SK-N-SH treated with all-trans-retinoic acid at 6 μM for 48 hours (cell line): Measurements from ENCODE around the gene MUSTN1.

Experiments used
- ARNTL ChIP-seq: fragments of 450-650 bp; formaldehyde crosslinking; IDR thresholded peaks from 2 replicates; pipeline ENCODE4 v1.5.0; 2020; ENCODE audit warnings: low read depth, mild to moderate bottlenecking, moderate library complexity, borderline replicate concordance
- CSRNP3 ChIP-seq: fragments of 250-450 bp; sonication (Bioruptor Pico); IDR thresholded peaks from 2 replicates; pipeline ENCODE4 v1.5.1; 2021; ENCODE audit warnings: mild to moderate bottlenecking, moderate library complexity
- ISL1 ChIP-seq: fragments of 250-450 bp; sonication (Bioruptor Pico); IDR thresholded peaks from 2 replicates; pipeline ENCODE4 v2.1.2; 2022; ENCODE audit warnings: mild to moderate bottlenecking, moderate library complexity
- PATZ1 ChIP-seq: fragments of 250-450 bp; sonication (Bioruptor Pico); IDR thresholded peaks from 2 replicates; pipeline ENCODE4 v1.8.0; 2020; ENCODE audit warnings: mild to moderate bottlenecking, moderate library complexity, borderline replicate concordance
- POU6F1 ChIP-seq: fragments of 250-450 bp; sonication (Bioruptor Pico); IDR thresholded peaks from 2 replicates; pipeline ENCODE4 v1.8.0; 2021; ENCODE audit warnings: low read depth, mild to moderate bottlenecking, moderate library complexity, borderline replicate concordance
- PPARA ChIP-seq: fragments of 250-450 bp; sonication (Bioruptor Pico); IDR thresholded peaks from 2 replicates; pipeline ENCODE4 v1.5.0; 2020; ENCODE audit warnings: mild to moderate bottlenecking, borderline replicate concordance
- RARB ChIP-seq: fragments of 250-450 bp; sonication (Bioruptor Pico); IDR thresholded peaks from 2 replicates; pipeline ENCODE4 v1.8.0; 2021; ENCODE audit warnings: mild to moderate bottlenecking, moderate library complexity
- SNAI2 ChIP-seq: fragments of 250-450 bp; sonication (Bioruptor Pico); IDR thresholded peaks from 2 replicates; pipeline ENCODE4 v1.5.0; 2020; ENCODE audit warnings: mild to moderate bottlenecking, moderate library complexity
- TCF4 ChIP-seq: fragments of 250-450 bp; sonication (Bioruptor Pico); IDR thresholded peaks from 2 replicates; pipeline ENCODE4 v1.8.0; 2021; ENCODE audit warnings: mild to moderate bottlenecking, moderate library complexity, borderline replicate concordance
- TOX ChIP-seq: fragments of 250-450 bp; sonication (Bioruptor Pico); IDR thresholded peaks from 2 replicates; pipeline ENCODE4 v1.8.0; 2021; ENCODE audit warnings: mild to moderate bottlenecking, moderate library complexity, borderline replicate concordance
- TSHZ2 ChIP-seq: fragments of 250-450 bp; sonication (Bioruptor Pico); IDR thresholded peaks from 2 replicates; pipeline ENCODE4 v1.5.0; 2020; ENCODE audit warnings: mild to moderate bottlenecking, moderate library complexity
- ZFP30 ChIP-seq: fragments of 450-650 bp; formaldehyde crosslinking; IDR thresholded peaks from 2 replicates; pipeline ENCODE4 v1.5.0; 2022; ENCODE audit warnings: mild to moderate bottlenecking, moderate library complexity
- ZNF565 ChIP-seq: fragments of 450-650 bp; formaldehyde crosslinking; conservative IDR thresholded peaks from 2 replicates; pipeline ENCODE4 v1.5.0; 2020; ENCODE audit warnings: low read depth, mild to moderate bottlenecking, moderate library complexity

- TF ChIP-seq ZFP30 (CRISPR knock-in tag): no peak
- TF ChIP-seq TOX: no peak
- no peak for TF ChIP-seq ARNTL (CRISPR knock-in tag)
- TF ChIP-seq RARB (CRISPR knock-in tag): no peak
- TF ChIP-seq TSHZ2 (CRISPR knock-in tag): no peak
- no peak for TF ChIP-seq CSRNP3 (CRISPR knock-in tag)
- TF ChIP-seq PPARA (CRISPR knock-in tag): no peak
- no peak for TF ChIP-seq ZNF565 (CRISPR knock-in tag)
- TF ChIP-seq TCF4 (CRISPR knock-in tag): no peak
- no peak for TF ChIP-seq POU6F1 (CRISPR knock-in tag)
- TF ChIP-seq SNAI2: no peak
- TF ChIP-seq PATZ1 (CRISPR knock-in tag): no peak
- no peak for TF ChIP-seq ISL1 (CRISPR knock-in tag)
Observed at GRCh38 chr3:52870471-52870870, 35.7 kb upstream of the MUSTN1 start.
